Stimulated activated CD4-positive, alpha-beta T cell treated with anti-CD3 and anti-CD28 coated beads, TNF-alpha, amount 100 ng/mL, for 48 hours (primary cell): ENCODE results near the gene LRMDA.

Experiments
- DNase-seq, 3 donors: peaks; one replicate each; pipeline ENCODE4 v3.0.0-alpha.2; 2020; ENCODE audit warnings: low read depth in 3 of 3

LRMDA gene

DNA sequence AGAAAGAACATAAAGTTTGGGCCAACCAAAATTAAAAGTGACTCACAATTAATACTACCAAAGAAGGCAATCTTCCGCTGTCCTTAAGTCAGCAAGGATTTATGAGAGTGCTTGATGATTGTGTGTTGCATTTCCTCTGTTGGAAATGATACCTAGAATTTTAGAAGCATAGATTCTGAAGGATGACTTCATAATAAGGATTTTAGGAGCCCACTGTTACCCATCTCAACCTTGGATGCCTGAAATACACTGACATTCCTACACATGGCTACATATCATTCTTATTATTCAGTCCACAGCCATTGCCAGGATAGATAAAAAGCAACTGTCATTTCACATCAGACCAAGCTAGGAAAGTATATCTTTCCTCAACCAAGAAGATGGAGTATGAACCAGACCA lies 823.8 kb downstream of the LRMDA start:
- no peak for DNase-seq

DNA sequence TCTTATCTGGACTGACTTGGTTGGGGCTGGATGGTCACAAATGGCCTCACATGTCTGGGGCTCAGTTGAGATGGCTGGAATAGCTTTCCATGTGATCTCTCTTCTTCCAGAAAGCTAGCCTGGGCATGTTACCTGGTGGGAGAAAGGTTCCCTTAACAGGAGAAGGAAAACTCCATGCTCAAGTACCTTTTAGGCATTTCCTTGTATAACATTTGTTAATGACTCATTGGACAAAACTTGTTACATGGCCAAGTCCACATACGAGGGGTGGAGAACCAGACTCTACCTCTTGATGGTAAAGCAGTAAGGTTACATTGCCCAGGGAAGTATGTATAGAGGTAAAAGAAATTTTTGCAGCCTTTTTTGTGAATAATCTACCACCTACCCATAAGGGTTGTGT lies 826.4 kb downstream of the LRMDA start:
- no peak for DNase-seq

DNA sequence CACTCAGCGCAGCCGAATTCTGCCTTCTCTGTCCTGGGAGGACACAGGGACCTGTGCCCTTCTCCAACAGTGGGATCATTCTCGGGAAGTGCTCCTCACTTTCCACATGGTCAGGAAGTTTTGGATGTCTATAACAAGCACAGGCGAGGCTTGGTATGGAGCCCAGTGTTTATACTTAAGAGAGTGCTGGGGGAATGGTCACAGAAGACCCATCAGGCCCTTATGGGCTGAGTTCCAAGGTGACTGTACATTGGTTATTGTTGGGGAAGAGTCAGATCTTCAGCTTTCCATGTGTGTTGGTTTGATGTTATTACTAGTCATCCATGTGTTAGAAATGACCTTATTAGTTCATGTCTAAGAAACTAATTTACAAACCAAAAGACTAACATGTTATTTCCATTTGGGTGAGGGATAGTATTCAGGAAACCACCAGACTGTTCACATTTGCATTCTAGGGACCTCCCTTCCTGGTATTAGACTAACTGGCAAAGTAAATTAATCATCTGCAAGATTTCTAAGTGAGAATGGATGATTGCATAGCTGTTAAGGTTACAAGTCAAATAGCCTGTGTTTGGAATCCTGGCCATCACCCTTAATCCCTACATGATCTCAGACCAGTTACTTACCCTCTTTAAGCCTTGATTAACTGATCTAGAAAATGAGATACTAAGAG lies 834.2 kb downstream of the LRMDA start:
- no peak for DNase-seq

DNA sequence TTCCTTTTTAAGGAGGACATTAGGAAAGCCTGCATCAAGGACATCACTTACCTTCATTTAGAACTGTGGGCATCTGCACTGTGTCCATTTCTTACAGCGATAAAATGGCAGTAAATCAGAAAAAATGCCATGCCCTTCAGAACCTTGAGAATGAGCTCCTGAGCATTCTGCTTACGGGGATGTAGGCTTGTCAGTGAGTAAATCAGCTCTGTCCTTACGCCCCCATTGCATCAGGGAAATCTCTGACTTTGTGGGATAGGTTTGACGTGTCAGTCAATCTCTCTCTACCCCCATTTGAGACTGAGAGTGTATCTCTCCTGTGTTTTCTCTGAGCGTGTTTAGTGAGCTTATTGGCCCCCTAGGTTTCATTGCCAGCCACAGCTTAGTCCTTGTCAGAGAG lies 837.1 kb downstream of the LRMDA start:
- DNase-seq: no peak

DNA sequence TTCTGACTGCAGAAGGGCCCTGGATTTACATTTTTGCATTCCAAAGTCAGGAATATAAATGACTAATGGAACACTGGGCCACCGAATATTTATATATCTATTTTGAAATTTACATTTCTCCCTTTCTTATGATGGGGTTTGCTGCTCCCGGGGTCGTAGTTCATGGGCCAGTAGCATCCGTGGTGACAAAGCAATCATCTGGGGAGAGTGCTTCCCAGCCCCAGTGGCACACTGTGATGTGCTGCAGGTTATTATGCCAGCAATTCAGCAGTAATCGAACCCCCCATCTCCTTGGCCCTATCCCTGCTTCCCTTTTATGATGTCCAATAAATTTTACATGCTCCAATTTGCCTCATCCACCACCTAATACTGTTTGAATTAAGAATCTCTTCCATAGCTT lies 837.5 kb downstream of the LRMDA start:
- no peak for DNase-seq

DNA sequence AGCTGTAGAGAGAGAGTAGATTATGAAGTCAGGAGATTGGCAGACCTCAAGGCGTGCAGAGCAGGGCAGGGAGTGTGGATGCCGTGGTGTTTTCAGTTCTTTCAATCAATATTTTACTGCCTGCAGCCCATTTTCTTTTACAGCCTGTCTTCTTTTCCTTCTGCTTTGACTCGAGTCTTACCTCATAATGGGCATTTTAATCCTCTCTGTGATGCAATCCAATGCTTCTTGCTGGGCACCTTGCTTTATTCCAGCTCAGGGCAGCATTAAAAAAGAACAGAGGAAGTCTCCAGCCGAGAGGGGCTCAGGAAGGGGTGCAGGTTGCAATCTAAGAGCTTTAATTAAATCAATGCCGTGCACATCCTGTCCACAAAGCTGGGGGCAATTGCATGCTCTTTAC lies 839.0 kb downstream of the LRMDA start:
- no peak for DNase-seq

GRCh38 chr10:76274933-76275332 lies 843.5 kb downstream of the LRMDA start:
- no peak for DNase-seq

- no peak for DNase-seq
Measured at GRCh38 chr10:76278811-76279460, 847.5 kb downstream of the LRMDA start.

DNA sequence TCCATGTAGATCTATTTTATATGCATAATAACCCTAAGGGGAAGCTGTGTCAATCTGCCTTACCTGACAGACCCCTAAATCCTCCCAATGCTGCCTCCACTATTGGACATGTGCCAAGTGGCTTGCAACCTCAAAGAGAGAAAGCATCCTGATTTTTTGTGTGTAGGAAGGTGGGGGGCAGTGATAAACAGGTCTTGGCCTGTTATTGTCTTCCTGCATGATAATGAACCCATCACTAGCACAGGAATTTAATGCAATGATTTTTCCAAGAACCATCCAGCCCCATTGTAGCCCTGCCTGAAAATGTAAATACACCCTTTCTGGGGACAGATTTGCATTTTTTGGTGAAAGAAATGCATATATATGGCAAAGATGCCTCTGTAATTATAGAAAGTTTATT lies 850.2 kb downstream of the LRMDA start:
- no peak for DNase-seq

DNA sequence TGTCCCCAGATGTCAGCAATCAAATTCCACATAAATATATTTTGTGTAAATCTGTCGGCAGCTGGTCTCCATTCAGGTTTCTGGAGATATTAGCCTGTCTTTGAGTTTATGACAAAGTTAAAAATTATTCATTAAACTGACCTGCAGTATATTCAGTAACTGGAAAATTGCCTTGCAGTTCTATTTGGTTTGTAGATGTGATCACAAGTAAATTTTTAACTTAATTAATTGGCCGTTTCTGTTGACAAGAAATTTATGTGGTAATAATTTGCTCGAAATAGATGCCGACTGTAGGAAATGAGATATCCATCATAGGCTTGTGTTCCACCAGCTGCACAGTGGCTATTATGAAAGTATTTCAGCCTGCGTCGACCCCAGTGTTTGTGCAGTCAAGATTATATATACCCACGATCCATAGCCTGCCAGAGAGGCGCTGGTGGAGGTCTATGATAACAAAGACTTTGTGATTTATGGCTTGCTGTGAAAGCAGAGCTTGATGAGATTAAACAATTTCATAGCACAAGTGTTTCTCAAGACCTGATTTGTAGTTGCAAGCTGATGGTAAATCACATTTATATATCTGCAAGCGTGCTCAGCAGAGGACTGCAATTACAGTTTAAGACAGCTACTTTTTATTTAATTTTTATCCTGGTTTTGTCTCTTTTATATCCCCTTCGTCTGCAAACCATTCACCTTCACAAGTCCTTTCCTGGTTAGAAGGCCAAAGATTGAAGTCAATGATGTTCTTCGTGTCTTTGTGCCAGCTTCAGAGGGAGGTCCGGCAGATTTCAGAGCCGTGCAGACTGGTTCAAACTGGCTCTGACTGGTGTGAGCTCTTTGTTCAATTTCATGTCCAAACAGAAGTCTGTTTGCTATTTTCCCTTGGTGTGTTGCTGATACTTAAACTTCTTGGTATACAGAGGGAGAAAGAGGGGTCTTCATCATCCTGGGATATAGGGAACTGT lies 850.9 kb downstream of the LRMDA start:
- no peak for DNase-seq

- no peak for DNase-seq
Measured at GRCh38 chr10:76284351-76284750, 852.9 kb downstream of the LRMDA start.

GRCh38 chr10:76285012-76285411 lies 853.6 kb downstream of the LRMDA start:
- DNase-seq: no peak

DNA sequence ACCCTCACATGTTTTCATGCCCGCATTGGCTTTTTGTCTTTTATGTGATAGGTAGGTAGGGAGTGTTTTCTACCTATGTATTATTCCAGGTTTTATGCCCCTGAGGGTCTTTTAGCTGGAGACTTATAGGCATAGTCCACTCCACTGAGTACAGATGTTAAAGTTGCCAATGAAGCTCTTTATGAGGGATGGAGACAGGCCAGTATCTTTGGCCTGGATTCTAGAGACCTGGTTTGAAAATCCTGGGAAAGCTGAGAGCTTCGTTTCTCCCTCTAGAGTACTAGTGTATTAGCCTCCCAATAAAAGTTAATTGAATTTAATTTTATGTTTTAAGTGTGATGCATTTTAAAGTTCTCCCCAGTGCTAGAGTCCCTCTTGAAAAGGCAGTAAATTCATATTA lies 854.1 kb downstream of the LRMDA start:
- DNase-seq: no peak

DNA sequence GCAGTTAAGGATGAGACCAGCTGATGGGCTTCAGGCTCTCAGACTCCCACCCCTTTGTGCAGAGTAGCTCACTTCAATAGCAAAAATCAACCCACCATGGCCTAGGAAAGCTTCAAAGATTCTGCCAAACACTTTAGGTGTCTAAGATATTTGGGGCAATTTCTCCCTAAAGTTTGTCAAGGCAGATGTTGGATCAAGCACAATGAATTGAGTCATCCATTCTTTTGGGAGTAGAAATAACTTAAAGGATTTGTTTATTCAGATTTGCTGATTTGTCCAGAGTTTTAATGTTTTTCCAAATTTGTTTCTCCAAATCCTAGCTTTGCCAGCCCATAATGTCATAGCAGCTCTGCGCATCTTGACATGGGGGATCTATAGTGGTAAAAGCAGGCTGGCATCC lies 855.1 kb downstream of the LRMDA start:
- no peak for DNase-seq

GRCh38 chr10:76287856-76288255 lies 856.4 kb downstream of the LRMDA start:
- DNase-seq: no peak

- no peak for DNase-seq
Measured at GRCh38 chr10:76291175-76291574, 859.8 kb downstream of the LRMDA start.

DNA sequence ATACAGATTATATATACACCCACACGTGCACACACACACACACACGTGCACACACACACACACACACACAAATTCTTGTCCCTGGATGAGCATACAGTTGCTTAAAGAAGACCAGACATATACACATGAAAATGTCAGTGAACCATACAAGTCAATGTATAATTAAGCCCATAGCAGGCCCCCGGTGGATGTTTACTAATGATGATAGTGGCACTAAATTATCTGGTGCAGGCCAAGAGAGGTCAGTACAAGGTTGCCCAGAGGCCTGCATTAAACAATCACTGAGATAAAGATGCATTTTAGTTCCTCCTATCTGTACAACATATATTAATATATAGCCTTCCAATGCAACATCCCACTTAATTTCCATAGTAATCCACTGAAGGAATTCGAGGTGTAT lies 860.5 kb downstream of the LRMDA start:
- no peak for DNase-seq

GRCh38 chr10:76296957-76297356 lies 865.5 kb downstream of the LRMDA start:
- DNase-seq: no peak

DNA sequence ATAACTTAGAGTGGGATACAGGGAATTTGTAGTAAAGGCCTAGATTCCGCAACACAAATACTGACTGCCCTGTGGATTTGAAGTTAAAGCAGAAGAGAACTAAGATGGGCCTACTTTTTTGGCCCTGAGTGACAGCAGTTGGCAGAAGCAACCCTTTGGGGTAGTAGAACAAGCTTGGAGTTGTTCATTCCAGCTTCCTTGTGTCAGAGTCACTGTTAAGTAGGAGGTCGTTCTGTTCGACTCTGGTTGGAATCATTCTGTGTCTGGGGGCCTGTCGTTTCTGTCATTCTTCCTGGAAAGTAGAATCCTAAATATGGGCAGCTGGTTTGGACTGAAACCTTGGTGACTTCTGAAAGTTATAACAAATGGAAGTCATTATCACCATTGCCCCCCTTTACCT lies 865.9 kb downstream of the LRMDA start:
- no peak for DNase-seq

- no peak for DNase-seq
Measured at GRCh38 chr10:76297780-76298281, 866.4 kb downstream of the LRMDA start.

GRCh38 chr10:76298329-76298728 lies 866.9 kb downstream of the LRMDA start:
- DNase-seq: no peak

- DNase-seq: no peak
Measured at GRCh38 chr10:76299501-76299900, 868.1 kb downstream of the LRMDA start.
